ENCODE data around the gene KPNA4. TPM values are rescaled to one million over a fixed set of nuclear protein-coding genes. Genes with fewer than 3 reads are reported as not detected.

KPNA4 gene
- total RNA-seq, 4 donors from 2014 or later: 24.7 to 31.2 (median 30.4) TPM

GRCh38 chr3:160544844-160545503, 20.4 kb downstream of the KPNA4 start:
- Histone ChIP-seq H3K27ac (no peak overlapping the region), H3K27me3 (no peaks in the 10 kb centered on the region), H3K9me3 (no peaks in the 10 kb centered on the region), H3K36me3 (no peaks in the 10 kb centered on the region), H3K4me3 (replicated peaks in 1 of 3) (no peak overlapping the region), H3K4me1 (peaks cover 8 to 13% of the 10 kb centered on the region in 2 donors)
- 33 to 53% methylated on average over 2 of the region's 2 CpGs for WGBS, 2 donors
- intact Hi-C loops (cut with DNase I): no loop called here
- TF ChIP-seq POLR2A (IDR thresholded peaks at IDR 0.05): no peak
- TF ChIP-seq, protein P1, sequence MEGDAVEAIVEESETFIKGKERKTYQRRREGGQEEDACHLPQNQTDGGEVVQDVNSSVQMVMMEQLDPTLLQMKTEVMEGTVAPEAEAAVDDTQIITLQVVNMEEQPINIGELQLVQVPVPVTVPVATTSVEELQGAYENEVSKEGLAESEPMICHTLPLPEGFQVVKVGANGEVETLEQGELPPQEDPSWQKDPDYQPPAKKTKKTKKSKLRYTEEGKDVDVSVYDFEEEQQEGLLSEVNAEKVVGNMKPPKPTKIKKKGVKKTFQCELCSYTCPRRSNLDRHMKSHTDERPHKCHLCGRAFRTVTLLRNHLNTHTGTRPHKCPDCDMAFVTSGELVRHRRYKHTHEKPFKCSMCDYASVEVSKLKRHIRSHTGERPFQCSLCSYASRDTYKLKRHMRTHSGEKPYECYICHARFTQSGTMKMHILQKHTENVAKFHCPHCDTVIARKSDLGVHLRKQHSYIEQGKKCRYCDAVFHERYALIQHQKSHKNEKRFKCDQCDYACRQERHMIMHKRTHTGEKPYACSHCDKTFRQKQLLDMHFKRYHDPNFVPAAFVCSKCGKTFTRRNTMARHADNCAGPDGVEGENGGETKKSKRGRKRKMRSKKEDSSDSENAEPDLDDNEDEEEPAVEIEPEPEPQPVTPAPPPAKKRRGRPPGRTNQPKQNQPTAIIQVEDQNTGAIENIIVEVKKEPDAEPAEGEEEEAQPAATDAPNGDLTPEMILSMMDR (IDR thresholded peaks at IDR 0.05): no peak
- no peak for DNase-seq

DNA sequence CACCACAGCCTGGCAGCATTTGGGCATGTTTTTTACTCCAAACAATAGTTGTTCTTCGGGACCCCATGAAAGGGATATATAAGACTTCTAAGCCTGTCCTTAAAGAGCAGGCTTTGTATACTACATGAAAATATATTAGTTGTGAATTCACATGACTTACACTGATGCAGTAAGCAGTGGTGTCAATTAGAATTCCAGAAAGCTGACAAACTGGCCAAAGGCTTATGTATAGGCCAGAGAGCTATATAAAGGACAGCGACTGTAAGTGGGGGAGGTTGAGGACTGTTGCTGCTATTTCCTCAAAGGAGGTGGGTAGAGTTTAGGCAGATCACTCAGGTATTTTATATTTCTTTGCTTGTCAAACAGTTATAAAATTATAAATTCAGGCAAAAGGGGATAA, 24.8 kb downstream of the KPNA4 start:
- TF ChIP-seq POLR2A (IDR thresholded peaks at IDR 0.05): no peak
- TF ChIP-seq, protein P1 (IDR thresholded peaks at IDR 0.05): no peak
- Histone ChIP-seq H3K4me1 (peaks cover 7 to 13% of the 10 kb centered on the region in 2 donors), H3K27me3 (no peaks in the 10 kb centered on the region), H3K4me3 (replicated peaks in 1 of 3) (no peak overlapping the region), H3K9me3 (no peaks in the 10 kb centered on the region), H3K27ac (no peak overlapping the region), H3K36me3 (no peaks in the 10 kb centered on the region)
- intact Hi-C loops (cut with DNase I): no loop called here
- DNase-seq: no peak
- 91 to 100% methylated on average over 2 of the region's 2 CpGs for WGBS, 2 donors

DNA sequence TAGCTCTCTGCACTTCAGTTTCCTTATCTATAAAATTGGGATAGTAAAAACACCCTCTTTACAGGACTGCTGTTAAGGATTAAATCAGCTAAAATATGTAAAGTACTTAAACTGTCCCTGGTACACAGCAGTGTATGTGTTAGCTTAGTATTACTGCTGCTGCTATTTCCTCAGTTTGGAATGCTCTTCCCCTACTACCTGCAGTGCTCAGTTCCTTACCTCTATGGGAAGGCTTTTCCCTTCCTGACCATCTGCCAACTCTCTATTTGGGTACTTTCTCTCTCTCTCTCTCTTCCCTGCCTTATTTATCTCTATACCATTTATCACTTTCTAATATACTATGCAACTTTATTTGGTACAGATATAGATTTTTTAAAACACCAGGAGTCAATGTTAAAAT, 26.5 kb downstream of the KPNA4 start:
- Histone ChIP-seq H3K4me1 (peaks cover 0 to 8% of the 10 kb centered on the region in 2 donors), H3K27me3 (no peaks in the 10 kb centered on the region), H3K9me3 (no peaks in the 10 kb centered on the region), H3K4me3 (replicated peaks in 1 of 3) (no peak overlapping the region), H3K36me3 (peaks cover 6 to 11% of the 10 kb centered on the region in 2 donors), H3K27ac (no peak overlapping the region)
- no peak for DNase-seq
- intact Hi-C loops (cut with DNase I): no loop called here
- TF ChIP-seq, protein P1 (IDR thresholded peaks at IDR 0.05): no peak
- TF ChIP-seq POLR2A (IDR thresholded peaks at IDR 0.05): no peak

GRCh38 chr3:160537729-160538128, 27.6 kb downstream of the KPNA4 start:
- TF ChIP-seq POLR2A (IDR thresholded peaks at IDR 0.05): no peak
- DNase-seq: no peak
- H3K9me3 ChIP-seq: no peaks in the 10 kb centered on the region
- H3K27ac ChIP-seq: no peak overlapping the region
- H3K4me1 ChIP-seq: peaks cover 0 to 7% of the 10 kb centered on the region in 2 donors
- no peaks in the 10 kb centered on the region for H3K27me3 ChIP-seq
- H3K36me3 ChIP-seq: peaks cover 6 to 11% of the 10 kb centered on the region in 2 donors
- intact Hi-C loops (cut with DNase I): no loop called here
- no peak overlapping the region for H3K4me3 ChIP-seq (replicated peaks in 1 of 3)
- 86 to 94% methylated on average over 1 of the region's 1 CpG for WGBS, 2 donors

DNA sequence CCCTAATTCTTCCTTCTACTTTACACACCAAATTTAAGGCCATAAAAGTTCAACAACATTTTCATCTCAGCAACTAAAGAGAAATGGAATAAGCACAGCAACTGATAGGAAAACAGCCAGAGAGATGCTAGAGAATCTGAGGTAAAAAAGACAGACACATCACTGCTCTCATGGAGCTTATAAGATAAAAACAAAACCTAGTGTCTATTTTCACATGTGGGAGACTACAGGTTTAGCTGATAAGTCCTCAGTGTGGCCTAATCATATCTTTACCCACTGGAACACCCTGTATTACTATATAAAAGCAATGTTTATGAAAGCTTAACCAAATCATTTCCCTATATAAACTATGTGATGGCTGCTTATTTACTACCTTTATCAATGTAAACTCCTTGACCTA, 33.0 kb downstream of the KPNA4 start:
- no peak for DNase-seq
- intact Hi-C loops (cut with DNase I): no loop called here
- no peak overlapping the region for H3K27ac ChIP-seq
- H3K4me1 ChIP-seq: no peaks in the 10 kb centered on the region
- TF ChIP-seq POLR2A (IDR thresholded peaks at IDR 0.05): no peak
- TF ChIP-seq, protein P1 (IDR thresholded peaks at IDR 0.05): no peak
- no peaks in the 10 kb centered on the region for H3K9me3 ChIP-seq
- peaks cover 11 to 20% of the 10 kb centered on the region in 2 donors for H3K36me3 ChIP-seq
- H3K4me3 ChIP-seq (replicated peaks in 1 of 3): no peak overlapping the region
- H3K27me3 ChIP-seq: no peaks in the 10 kb centered on the region
